HEK293 (cell line): ENCODE measurements around the gene FAM227B.

Source experiments
- CTCF ChIP-seq: fragments of 450-650 bp; formaldehyde crosslinking; IDR thresholded peaks from 2 replicates; pipeline ENCODE4 v1.5.1; 2016; ENCODE audit warnings: missing biosample characterization, missing genetic modification characterization
- GLI4 ChIP-seq: fragments of 450-650 bp; formaldehyde crosslinking; IDR thresholded peaks from 2 replicates; pipeline ENCODE4 v1.5.1; 2016; ENCODE audit warnings: missing biosample characterization, missing genetic modification characterization
- SETDB1 ChIP-seq: IDR thresholded peaks from one replicate; pipeline ENCODE4 v1.6.1; 2017; ENCODE audit warnings: mild to moderate bottlenecking, low read length, moderate library complexity, mixed read lengths; ENCODE audit not compliant: insufficient read length
- ZBTB20 ChIP-seq: fragments of 450-650 bp; formaldehyde crosslinking; IDR thresholded peaks from 2 replicates; pipeline ENCODE4 v1.5.1; 2016; ENCODE audit warnings: missing biosample characterization, missing genetic modification characterization
- ZBTB21 ChIP-seq: fragments of 450-650 bp; formaldehyde crosslinking; IDR thresholded peaks from 2 replicates; pipeline ENCODE4 v1.5.1; 2017; ENCODE audit warnings: missing biosample characterization, missing genetic modification characterization
- ZNF24 ChIP-seq: fragments of 450-650 bp; formaldehyde crosslinking; IDR thresholded peaks from 2 replicates; pipeline ENCODE4 v1.5.1; 2016; ENCODE audit warnings: missing biosample characterization, missing genetic modification characterization
- ZNF76 ChIP-seq: fragments of 450-650 bp; formaldehyde crosslinking; IDR thresholded peaks from 2 replicates; pipeline ENCODE4; 2016; ENCODE audit warnings: low read depth, missing biosample characterization, missing genetic modification characterization, borderline replicate concordance

- TF ChIP-seq ZNF24 (tag by site-specific recombination) (no peak), CTCF (tag by site-specific recombination) (no peak), ZBTB21 (tag by site-specific recombination) (no peak), GLI4 (tag by site-specific recombination) (no peak), SETDB1 (no peak), ZNF76 (tag by site-specific recombination) (no peak), ZBTB20 (tag by site-specific recombination) (no peak)
Observed at GRCh38 chr15:49530092-49530491, 90.5 kb downstream of the FAM227B start.
